Activated gamma-delta T cell (primary cell): ENCODE results near the gene PDZD2.
"Not testable (repeated sequence)": the region's sequence is repeated elsewhere in the genome, so short reads cannot be mapped to it uniquely, and the experiment has no call there.

Source experiments
- DNase-seq: peaks from one replicate; lab custom pipeline; 2025; lab: John Stamatoyannopoulos, UW

PDZD2 gene

GRCh38 chr5:32076699-32077695 is 438.1 kb downstream of the PDZD2 start:
- DNase-seq = no peak

- not testable (repeated sequence) for DNase-seq
Observed at GRCh38 chr5:32078855-32079254, 439.9 kb downstream of the PDZD2 start.

GRCh38 chr5:32080565-32080964 is 441.6 kb downstream of the PDZD2 start:
- not testable (repeated sequence) for DNase-seq

GRCh38 chr5:32082701-32083100 is 443.8 kb downstream of the PDZD2 start:
- DNase-seq = no peak

- no peak for DNase-seq
Observed at GRCh38 chr5:32083981-32084430, 445.1 kb downstream of the PDZD2 start.

GRCh38 chr5:32087086-32088082 is 448.5 kb downstream of the PDZD2 start:
- DNase-seq = no peak

- no peak for DNase-seq
Observed at GRCh38 chr5:32088214-32088613, 449.3 kb downstream of the PDZD2 start.

- DNase-seq = no peak
Observed at GRCh38 chr5:32089146-32090000, 450.4 kb downstream of the PDZD2 start.

- no peak for DNase-seq
Observed at GRCh38 chr5:32090026-32090754, 451.3 kb downstream of the PDZD2 start.

GRCh38 chr5:32090755-32091128 is 451.8 kb downstream of the PDZD2 start:
- DNase-seq = no peak

- no peak for DNase-seq
Observed at GRCh38 chr5:32092938-32093812, 454.2 kb downstream of the PDZD2 start.

- DNase-seq = no peak
Observed at GRCh38 chr5:32094691-32095090, 455.8 kb downstream of the PDZD2 start.

- DNase-seq = no peak
Observed at GRCh38 chr5:32095261-32095671, 456.3 kb downstream of the PDZD2 start.

GRCh38 chr5:32096891-32097595 is 458.1 kb downstream of the PDZD2 start:
- DNase-seq = no peak

- DNase-seq = no peak
Observed at GRCh38 chr5:32098291-32098690, 459.4 kb downstream of the PDZD2 start.

GRCh38 chr5:32098890-32099310 is 460.0 kb downstream of the PDZD2 start:
- DNase-seq = no peak

GRCh38 chr5:32099486-32100035 is 460.6 kb downstream of the PDZD2 start:
- DNase-seq = no peak

GRCh38 chr5:32100230-32100629 is 461.3 kb downstream of the PDZD2 start:
- DNase-seq = no peak
